HEK293 (cell line): ENCODE results near the gene MBD6.

Source experiments
- CTCF ChIA-PET: fragments of 350-600 bp; formaldehyde crosslinking; extraction: SDS; loops from one replicate; lab custom pipeline; 2021; ENCODE audit warnings: antibody characterized with exemption; lab: Yijun Ruan, JAX
- POLR2A ChIA-PET: fragments of 300-600 bp; formaldehyde crosslinking; extraction: SDS; loops from one replicate; lab custom pipeline; 2020; ENCODE audit warnings: antibody characterized with exemption, inconsistent platforms; lab: Yijun Ruan, JAX
- H3K27ac ChIP-seq: fragments of 200-500 bp; sonication (Bioruptor generic); 2 replicates; pipeline ENCODE4 v1.5.1; 2014; ENCODE audit warnings: low read depth, low read length, control low read depth, inconsistent platforms; ENCODE audit errors: extremely low read depth
- H3K36me3 ChIP-seq, 2 experiments: fragments of 200-500 bp in 1 of 2; sonication (Bioruptor generic) in 1 of 2; 1 replicate in 1 of 2; 2 replicates in 1 of 2; pipeline ENCODE4 v1.5.1; 2014 to 2017; ENCODE audit warnings: inconsistent platforms in 2 of 2, low read length in 2 of 2; ENCODE audit not compliant: control insufficient read depth in 2 of 2, insufficient read depth in 1 of 2
- H3K4me1 ChIP-seq: fragments of 200-500 bp; sonication (Bioruptor generic); 2 replicates; pipeline ENCODE4 v1.5.1; 2014; ENCODE audit warnings: mild to moderate bottlenecking, low read length, inconsistent platforms; ENCODE audit not compliant: control insufficient read depth, insufficient read depth
- H3K4me3 ChIP-seq: 2 replicates; pipeline ENCODE4 v1.5.1; 2011; ENCODE audit warnings: low read depth, mild to moderate bottlenecking, control low read depth, low read length, moderate library complexity
- H3K9me3 ChIP-seq: fragments of 200-500 bp; sonication (Bioruptor generic); 2 replicates; pipeline ENCODE4 v1.5.1; 2014; ENCODE audit warnings: low read depth, low read length, inconsistent platforms; ENCODE audit not compliant: control insufficient read depth, insufficient read depth
- EGR2 ChIP-seq: fragments of 450-650 bp; formaldehyde crosslinking; IDR thresholded peaks from 2 replicates; pipeline ENCODE4 v1.5.1; 2016; ENCODE audit warnings: low read depth, missing biosample characterization, missing genetic modification characterization
- ELK4 ChIP-seq: IDR thresholded peaks from 2 replicates; pipeline ENCODE4 v1.6.1; 2011; ENCODE audit warnings: mild to moderate bottlenecking, low read depth, low read length, borderline replicate concordance
- GFI1B ChIP-seq: fragments of 450-650 bp; formaldehyde crosslinking; IDR thresholded peaks from 2 replicates; pipeline ENCODE4 v1.5.1; 2016; ENCODE audit warnings: missing biosample characterization, missing genetic modification characterization
- GLI2 ChIP-seq: fragments of 450-650 bp; formaldehyde crosslinking; IDR thresholded peaks from 2 replicates; pipeline ENCODE4; 2017; ENCODE audit warnings: missing biosample characterization, missing genetic modification characterization, low read depth, borderline replicate concordance
- IKZF3 ChIP-seq: fragments of 450-650 bp; IDR thresholded peaks from 2 replicates; pipeline ENCODE4 v1.5.0; 2018; ENCODE audit warnings: missing biosample characterization, mild to moderate bottlenecking, missing genetic modification characterization, moderate library complexity
- KLF9 ChIP-seq: fragments of 450-650 bp; formaldehyde crosslinking; IDR thresholded peaks from 2 replicates; pipeline ENCODE4 v1.5.1; 2016; ENCODE audit warnings: missing biosample characterization, missing genetic modification characterization, low read depth
- SCRT1 ChIP-seq: fragments of 450-650 bp; formaldehyde crosslinking; IDR thresholded peaks from 2 replicates; pipeline ENCODE4 v1.5.1; 2016; ENCODE audit warnings: missing biosample characterization, missing genetic modification characterization, borderline replicate concordance
- SP3 ChIP-seq: fragments of 450-650 bp; formaldehyde crosslinking; IDR thresholded peaks from 2 replicates; pipeline ENCODE4 v1.5.1; 2016; ENCODE audit warnings: missing biosample characterization, missing genetic modification characterization
- ZBTB1 ChIP-seq: fragments of 450-650 bp; formaldehyde crosslinking; IDR thresholded peaks from 2 replicates; pipeline ENCODE4 v1.5.1; 2016; ENCODE audit warnings: missing biosample characterization, missing genetic modification characterization
- ZBTB10 ChIP-seq: fragments of 450-650 bp; formaldehyde crosslinking; IDR thresholded peaks from 2 replicates; pipeline ENCODE4 v1.5.1; 2016; ENCODE audit warnings: missing biosample characterization, missing genetic modification characterization
- ZNF223 ChIP-seq: fragments of 450-650 bp; formaldehyde crosslinking; IDR thresholded peaks from 2 replicates; pipeline ENCODE4 v1.5.1; 2016; ENCODE audit warnings: missing biosample characterization, missing genetic modification characterization
- ZNF280C ChIP-seq: fragments of 450-650 bp; formaldehyde crosslinking; IDR thresholded peaks from 2 replicates; pipeline ENCODE4 v1.5.1; 2016; ENCODE audit warnings: missing biosample characterization, missing genetic modification characterization
- ZNF292 ChIP-seq: fragments of 450-650 bp; formaldehyde crosslinking; IDR thresholded peaks from 2 replicates; pipeline ENCODE4 v1.5.1; 2016; ENCODE audit warnings: low read depth, missing biosample characterization, missing genetic modification characterization, borderline replicate concordance
- ZNF335 ChIP-seq: fragments of 450-650 bp; formaldehyde crosslinking; conservative IDR thresholded peaks from 2 replicates; pipeline ENCODE4 v1.5.1; 2016; ENCODE audit warnings: missing biosample characterization, missing genetic modification characterization
- ZNF391 ChIP-seq: fragments of 450-650 bp; formaldehyde crosslinking; IDR thresholded peaks from 2 replicates; pipeline ENCODE4 v1.5.1; 2016; ENCODE audit warnings: low read depth, missing biosample characterization, missing genetic modification characterization, borderline replicate concordance
- ZNF423 ChIP-seq: fragments of 450-650 bp; formaldehyde crosslinking; IDR thresholded peaks from 2 replicates; pipeline ENCODE4 v1.5.1; 2016; ENCODE audit warnings: missing biosample characterization, missing genetic modification characterization
- ZNF561 ChIP-seq: fragments of 450-650 bp; IDR thresholded peaks from 2 replicates; pipeline ENCODE4 v1.5.1; 2018; ENCODE audit warnings: missing biosample characterization, missing genetic modification characterization, borderline replicate concordance
- ZNF624 ChIP-seq: fragments of 450-650 bp; formaldehyde crosslinking; IDR thresholded peaks from 2 replicates; pipeline ENCODE4 v1.5.1; 2017; ENCODE audit warnings: missing biosample characterization, missing genetic modification characterization
- ZNF660 ChIP-seq: fragments of 450-650 bp; IDR thresholded peaks from 2 replicates; pipeline ENCODE4 v1.5.1; 2018; ENCODE audit warnings: missing biosample characterization, mild to moderate bottlenecking, missing genetic modification characterization
- ZNF707 ChIP-seq: fragments of 450-650 bp; formaldehyde crosslinking; IDR thresholded peaks from 2 replicates; pipeline ENCODE4 v1.5.1; 2016; ENCODE audit warnings: missing biosample characterization, missing genetic modification characterization
- ZNF76 ChIP-seq: fragments of 450-650 bp; formaldehyde crosslinking; IDR thresholded peaks from 2 replicates; pipeline ENCODE4; 2016; ENCODE audit warnings: low read depth, missing biosample characterization, missing genetic modification characterization, borderline replicate concordance
- ZNF777 ChIP-seq: fragments of 450-650 bp; formaldehyde crosslinking; IDR thresholded peaks from 2 replicates; pipeline ENCODE4 v1.5.1; 2017; ENCODE audit warnings: missing biosample characterization, missing genetic modification characterization, borderline replicate concordance
- ZSCAN23 ChIP-seq: fragments of 450-650 bp; formaldehyde crosslinking; IDR thresholded peaks from 2 replicates; pipeline ENCODE4 v1.5.1; 2016; ENCODE audit warnings: missing biosample characterization, missing genetic modification characterization
- TF ChIP-seq, protein P1 (sequence below): fragments of 450-650 bp; formaldehyde crosslinking; IDR thresholded peaks from 2 replicates; pipeline ENCODE4 v1.5.1; 2016; ENCODE audit warnings: missing biosample characterization, missing genetic modification characterization
- TF ChIP-seq, protein P2 (sequence below): fragments of 450-650 bp; formaldehyde crosslinking; IDR thresholded peaks from 2 replicates; pipeline ENCODE4 v1.5.1; 2016; ENCODE audit warnings: missing biosample characterization, missing genetic modification characterization

Gene MBD6

DNA sequence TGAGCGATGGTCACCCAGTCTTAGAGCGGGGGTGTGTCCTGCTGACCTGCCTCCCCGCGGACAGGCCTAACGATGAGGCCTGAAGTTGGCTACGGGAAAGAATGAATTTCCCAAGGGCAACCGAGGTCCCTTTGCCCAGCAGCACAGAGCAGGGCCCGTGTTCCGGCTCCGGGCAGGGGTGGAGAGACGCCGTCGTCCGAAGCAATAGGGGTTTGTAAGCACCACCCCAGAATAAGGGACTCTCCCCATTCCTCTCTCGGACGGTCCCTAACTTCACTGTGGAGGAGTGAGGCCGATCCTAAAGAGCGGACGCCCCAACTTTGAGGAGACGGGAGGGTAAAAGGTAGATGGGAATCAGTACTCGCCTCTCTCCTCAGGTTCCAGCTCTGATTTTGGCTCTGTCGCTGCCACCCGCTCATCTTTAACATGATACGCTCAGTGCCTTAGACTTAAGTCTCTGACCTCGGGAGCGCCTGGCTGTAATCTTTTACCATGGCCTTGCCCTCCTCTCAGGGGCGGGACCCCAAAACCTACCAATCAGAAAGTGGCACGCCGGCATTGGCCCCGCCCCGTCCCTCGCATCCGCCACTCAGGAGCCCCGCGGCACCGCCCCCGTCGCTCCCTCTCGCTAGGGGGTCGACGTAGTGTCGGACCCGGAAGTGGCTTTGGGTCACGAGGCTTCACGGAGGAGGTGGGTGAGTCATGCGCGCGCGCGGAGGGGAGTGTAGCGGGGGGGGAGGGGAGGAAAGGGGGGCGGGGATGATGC is 2.4 kb upstream of the MBD6 start, which contains the start of gene DDIT3 (continued):
- no peak for TF ChIP-seq ELK4
- peak; percentile 61; the same call in 1 of the 2 replicates for TF ChIP-seq ZSCAN23 (tag by site-specific recombination)
- no peak; the same call in 1 of the 2 replicates for TF ChIP-seq ZNF76 (tag by site-specific recombination)
- peak; percentile 65; the same call in 1 of the 2 replicates for TF ChIP-seq ZNF624 (tag by site-specific recombination)
- TF ChIP-seq ZNF561 (tag by site-specific recombination) = peak; percentile 71; the same call in 1 of the 2 replicates
- TF ChIP-seq ZNF660 = peak; percentile 92
- TF ChIP-seq ZNF223 (tag by site-specific recombination) = no peak
- TF ChIP-seq ZNF292 = no peak
- peak; percentile 73; the same call in 1 of the 2 replicates for TF ChIP-seq GFI1B (tag by site-specific recombination)
- TF ChIP-seq SP3 (tag by site-specific recombination) = peak; percentile 93
- TF ChIP-seq KLF9 (tag by site-specific recombination) = peak; percentile 90
- TF ChIP-seq EGR2 = peak; percentile 42; the same call in 1 of the 2 replicates
- TF ChIP-seq ZNF280C (tag by site-specific recombination) = no peak
- no peak for TF ChIP-seq ZNF423 (tag by site-specific recombination)
- TF ChIP-seq SCRT1 (tag by site-specific recombination) = no peak

DNA sequence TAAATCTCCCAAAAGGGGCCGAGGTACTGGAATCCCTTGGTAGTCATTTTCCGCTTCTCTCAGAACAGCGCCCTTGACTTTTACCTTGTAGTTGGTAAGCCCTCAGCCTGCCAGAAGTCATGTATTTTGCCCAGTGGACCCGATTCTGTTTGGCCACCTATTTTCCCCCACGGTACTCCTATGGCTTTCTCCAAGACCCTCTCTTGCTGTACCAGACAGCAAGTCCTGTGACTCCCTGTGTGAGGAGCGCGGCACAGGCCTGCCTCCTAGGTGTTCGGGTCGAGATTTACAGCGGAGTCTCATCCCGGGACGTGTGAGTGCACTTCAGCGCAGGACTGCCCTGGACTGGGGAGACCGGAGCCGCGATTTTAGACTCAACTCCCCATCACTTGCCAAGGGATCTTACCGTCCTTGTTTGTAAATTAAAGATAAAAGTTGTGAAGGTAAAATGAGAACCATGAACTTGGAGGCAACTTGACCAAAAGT is 1.1 kb upstream of the MBD6 start:
- Histone ChIP-seq H3K9me3 (no peaks in the 10 kb centered on the region), H3K36me3 (peaks cover 0 to 54% of the 10 kb centered on the region in 2 experiments; a peak in 2 of 3 replicates), H3K4me3 (no peak overlapping the region), H3K27ac (peak overlapping the region; percentile 94), H3K4me1 (peaks cover 13% of the 10 kb centered on the region)
- ChIA-PET POLR2A (no interaction called here), CTCF (interaction anchor here (0.7 to 1.0 kb wide), 2 partner anchors 63 to 199 kb away, joined by 4 to 5 read pairs; no protein-coding TSS in a partner anchor)
- TF ChIP-seq ZNF391 (0 out of 2 replicates have a peak, but pooled peaks have one; percentile 53), GLI2 (tag by site-specific recombination) (no peak), ZNF660 (no peak), IKZF3 (tag by site-specific recombination) (peak; percentile 19; the same call in 1 of the 2 replicates), ZBTB1 (tag by site-specific recombination) (no peak), ZBTB10 (tag by site-specific recombination) (no peak), ZNF335 (peak; percentile 67; the same call in 1 of the 2 replicates), SCRT1 (tag by site-specific recombination) (no peak), ZNF707 (tag by site-specific recombination) (no peak), ZNF777 (tag by site-specific recombination) (no peak)
- TF ChIP-seq, protein P1, sequence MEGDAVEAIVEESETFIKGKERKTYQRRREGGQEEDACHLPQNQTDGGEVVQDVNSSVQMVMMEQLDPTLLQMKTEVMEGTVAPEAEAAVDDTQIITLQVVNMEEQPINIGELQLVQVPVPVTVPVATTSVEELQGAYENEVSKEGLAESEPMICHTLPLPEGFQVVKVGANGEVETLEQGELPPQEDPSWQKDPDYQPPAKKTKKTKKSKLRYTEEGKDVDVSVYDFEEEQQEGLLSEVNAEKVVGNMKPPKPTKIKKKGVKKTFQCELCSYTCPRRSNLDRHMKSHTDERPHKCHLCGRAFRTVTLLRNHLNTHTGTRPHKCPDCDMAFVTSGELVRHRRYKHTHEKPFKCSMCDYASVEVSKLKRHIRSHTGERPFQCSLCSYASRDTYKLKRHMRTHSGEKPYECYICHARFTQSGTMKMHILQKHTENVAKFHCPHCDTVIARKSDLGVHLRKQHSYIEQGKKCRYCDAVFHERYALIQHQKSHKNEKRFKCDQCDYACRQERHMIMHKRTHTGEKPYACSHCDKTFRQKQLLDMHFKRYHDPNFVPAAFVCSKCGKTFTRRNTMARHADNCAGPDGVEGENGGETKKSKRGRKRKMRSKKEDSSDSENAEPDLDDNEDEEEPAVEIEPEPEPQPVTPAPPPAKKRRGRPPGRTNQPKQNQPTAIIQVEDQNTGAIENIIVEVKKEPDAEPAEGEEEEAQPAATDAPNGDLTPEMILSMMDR (tag by site-specific recombination) = peak; percentile 25; the same call in 1 of the 2 replicates
- TF ChIP-seq, protein P2, sequence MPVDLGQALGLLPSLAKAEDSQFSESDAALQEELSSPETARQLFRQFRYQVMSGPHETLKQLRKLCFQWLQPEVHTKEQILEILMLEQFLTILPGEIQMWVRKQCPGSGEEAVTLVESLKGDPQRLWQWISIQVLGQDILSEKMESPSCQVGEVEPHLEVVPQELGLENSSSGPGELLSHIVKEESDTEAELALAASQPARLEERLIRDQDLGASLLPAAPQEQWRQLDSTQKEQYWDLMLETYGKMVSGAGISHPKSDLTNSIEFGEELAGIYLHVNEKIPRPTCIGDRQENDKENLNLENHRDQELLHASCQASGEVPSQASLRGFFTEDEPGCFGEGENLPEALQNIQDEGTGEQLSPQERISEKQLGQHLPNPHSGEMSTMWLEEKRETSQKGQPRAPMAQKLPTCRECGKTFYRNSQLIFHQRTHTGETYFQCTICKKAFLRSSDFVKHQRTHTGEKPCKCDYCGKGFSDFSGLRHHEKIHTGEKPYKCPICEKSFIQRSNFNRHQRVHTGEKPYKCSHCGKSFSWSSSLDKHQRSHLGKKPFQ (tag by site-specific recombination) = no peak
